ELR (cell line): ENCODE data around the gene ABCC6.

Source experiments
- DNase-seq: peaks from one replicate; pipeline ENCODE4 v3.0.0-alpha.2; 2015; ENCODE audit warnings: low read depth

The ABCC6 gene

GRCh38 chr16:16141784-16142396, 81.4 kb downstream of the ABCC6 start:
- DNase-seq, result no peak

GRCh38 chr16:16141141-16141540, 82.2 kb downstream of the ABCC6 start:
- DNase-seq, result no peak

- no peak for DNase-seq
Observed at GRCh38 chr16:16140537-16140936, 82.8 kb downstream of the ABCC6 start.

GRCh38 chr16:16139806-16140205, 83.5 kb downstream of the ABCC6 start:
- no peak for DNase-seq

- DNase-seq, result no peak
Observed at GRCh38 chr16:16139061-16139460, 84.2 kb downstream of the ABCC6 start.

GRCh38 chr16:16138034-16138635, 85.2 kb downstream of the ABCC6 start:
- no peak for DNase-seq

GRCh38 chr16:16137110-16137509, 86.2 kb downstream of the ABCC6 start:
- no peak for DNase-seq

- DNase-seq, result no peak
Observed at GRCh38 chr16:16136588-16136987, 86.7 kb downstream of the ABCC6 start.

GRCh38 chr16:16133943-16134604, 89.2 kb downstream of the ABCC6 start:
- no peak for DNase-seq

GRCh38 chr16:16131659-16132058, 91.6 kb downstream of the ABCC6 start:
- DNase-seq, result no peak

- DNase-seq, result no peak
Observed at GRCh38 chr16:16131204-16131603, 92.1 kb downstream of the ABCC6 start.

- DNase-seq, result peak; percentile 75
Observed at GRCh38 chr16:16127469-16128116, 95.7 kb downstream of the ABCC6 start.

GRCh38 chr16:16126896-16127295, 96.4 kb downstream of the ABCC6 start:
- DNase-seq, result no peak

- no peak for DNase-seq
Observed at GRCh38 chr16:16124974-16125373, 98.3 kb downstream of the ABCC6 start.

GRCh38 chr16:16124438-16124837, 98.9 kb downstream of the ABCC6 start:
- no peak for DNase-seq

- no peak for DNase-seq
Observed at GRCh38 chr16:16122264-16122663, 101.0 kb downstream of the ABCC6 start.

GRCh38 chr16:16121185-16121727, 102.0 kb downstream of the ABCC6 start:
- no peak for DNase-seq

- DNase-seq, result no peak
Observed at GRCh38 chr16:16120382-16121184, 102.7 kb downstream of the ABCC6 start.

- no peak for DNase-seq
Observed at GRCh38 chr16:16120044-16120381, 103.3 kb downstream of the ABCC6 start.

- DNase-seq, result no peak
Observed at GRCh38 chr16:16118337-16118736, 105.0 kb downstream of the ABCC6 start.

- no peak for DNase-seq
Observed at GRCh38 chr16:16116841-16117240, 106.5 kb downstream of the ABCC6 start.

- DNase-seq, result no peak
Observed at GRCh38 chr16:16113076-16113475, 110.2 kb downstream of the ABCC6 start.
